NCI-H2196 (cell line): ENCODE data around the gene INTS7.

Experiments
- DNase-seq: peaks from one replicate; lab custom pipeline; 2025; ENCODE audit not compliant: unreplicated experiment; lab: John Stamatoyannopoulos, UW

INTS7 gene

GRCh38 chr1:212035123-212035834 is at the start of gene INTS7, which contains the start of gene DTL:
Gene INTS7 (minus strand): TSS chr1:212035557. CDS start chr1:212035437, 120 bp downstream.
Gene DTL (plus strand): TSS chr1:212035748. CDS start chr1:212035891, 143 bp downstream.
- peak; percentile 100 for DNase-seq

- DNase-seq = no peak
Measured at GRCh38 chr1:212082765-212083406, 47.5 kb upstream of the INTS7 start.

GRCh38 chr1:212078826-212079225 is 43.5 kb upstream of the INTS7 start:
- DNase-seq = no peak

GRCh38 chr1:212077028-212077427 is 41.7 kb upstream of the INTS7 start:
- DNase-seq = no peak

GRCh38 chr1:212074856-212075255 is 39.5 kb upstream of the INTS7 start:
- no peak for DNase-seq

GRCh38 chr1:212074313-212074712 is 39.0 kb upstream of the INTS7 start:
- DNase-seq = no peak

GRCh38 chr1:212073490-212073889 is 38.1 kb upstream of the INTS7 start:
- no peak for DNase-seq

GRCh38 chr1:212072047-212072446 is 36.7 kb upstream of the INTS7 start:
- no peak for DNase-seq

GRCh38 chr1:212070720-212071302 is 35.5 kb upstream of the INTS7 start:
- DNase-seq = peak; percentile 64

GRCh38 chr1:212067787-212068186 is 32.4 kb upstream of the INTS7 start:
- no peak for DNase-seq

- peak; percentile 38 for DNase-seq
Measured at GRCh38 chr1:212062832-212063438, 27.6 kb upstream of the INTS7 start.

GRCh38 chr1:212060632-212061472 is 25.5 kb upstream of the INTS7 start:
- peak; percentile 20 for DNase-seq

- DNase-seq = no peak
Measured at GRCh38 chr1:212055333-212055732, 20.0 kb upstream of the INTS7 start.

- no peak for DNase-seq
Measured at GRCh38 chr1:212053993-212054392, 18.6 kb upstream of the INTS7 start.

- no peak for DNase-seq
Measured at GRCh38 chr1:212045981-212046380, 10.6 kb upstream of the INTS7 start.

GRCh38 chr1:212044851-212045250 is 9.5 kb upstream of the INTS7 start:
- no peak for DNase-seq

- no peak for DNase-seq
Measured at GRCh38 chr1:212042436-212042835, 7.1 kb upstream of the INTS7 start.

GRCh38 chr1:212040629-212041412 is 5.5 kb upstream of the INTS7 start:
- DNase-seq = no peak

GRCh38 chr1:212039622-212040021 is 4.3 kb upstream of the INTS7 start:
- no peak for DNase-seq

GRCh38 chr1:212037900-212038299 is 2.5 kb upstream of the INTS7 start:
- no peak for DNase-seq
